Liver (tissue), 9 donors: ENCODE data around the gene PGR. TPM values are rescaled to one million over a fixed set of nuclear protein-coding genes. Genes with fewer than 3 reads are reported as not detected.

ENCODE experiments used
- DNase-seq: peaks from one replicate; pipeline ENCODE4 v3.0.0-alpha.2; 2017; ENCODE audit warnings: low spot score
- H3K27ac ChIP-seq, 2 donors: one replicate each; pipeline ENCODE4 v1.7.0; 2013; ENCODE audit warnings: inconsistent platforms in 2 of 2, low read length in 2 of 2, control low read depth in 1 of 2, low read depth in 1 of 2, mild to moderate bottlenecking in 1 of 2
- H3K27me3 ChIP-seq, 4 donors: one replicate each; pipeline versions ENCODE4 v1.6.1 to v1.7.0; 2013; ENCODE audit warnings: low read length in 3 of 4, inconsistent platforms in 1 of 4, mild to moderate bottlenecking in 1 of 4, moderate library complexity in 1 of 4; ENCODE audit not compliant: control insufficient read depth in 4 of 4, insufficient read depth in 4 of 4
- H3K36me3 ChIP-seq, 4 donors: one replicate each; pipeline versions ENCODE4 v1.6.1 to v1.7.0; 2013; ENCODE audit warnings: low read length in 3 of 4, mild to moderate bottlenecking in 3 of 4, low read depth in 1 of 4, moderate library complexity in 1 of 4; ENCODE audit not compliant: control insufficient read depth in 4 of 4, insufficient read depth in 3 of 4
- H3K4me1 ChIP-seq, 4 donors: one replicate each; pipeline versions ENCODE4 v1.6.1 to v1.7.0; 2013; ENCODE audit warnings: low read length in 3 of 4, mild to moderate bottlenecking in 3 of 4, moderate library complexity in 1 of 4; ENCODE audit not compliant: control insufficient read depth in 4 of 4, insufficient read depth in 4 of 4
- H3K4me3 ChIP-seq, 3 donors: one replicate each; pipeline versions ENCODE4 v1.6.1 to v1.7.0; 2013; ENCODE audit warnings: low read length in 3 of 3, control low read depth in 1 of 3, low read depth in 1 of 3, mild to moderate bottlenecking in 1 of 3
- H3K9ac ChIP-seq, 2 donors: one replicate each; pipeline ENCODE4 v1.7.0; 2013; ENCODE audit warnings: low read length in 2 of 2, mild to moderate bottlenecking in 2 of 2, moderate library complexity in 2 of 2, control low read depth in 1 of 2, low read depth in 1 of 2
- H3K9me3 ChIP-seq, 4 donors: one replicate each; pipeline versions ENCODE4 v1.6.1 to v1.7.0; 2013; ENCODE audit warnings: low read length in 3 of 4; ENCODE audit not compliant: control insufficient read depth in 4 of 4
- EGR1 ChIP-seq, 2 donors: IDR thresholded peaks; 2 replicates each; pipeline ENCODE4 v1.6.1; 2016 to 2018; ENCODE audit warnings: antibody characterized with exemption in 2 of 2, low read depth in 2 of 2
- FOXA2 ChIP-seq: IDR thresholded peaks from 2 replicates; pipeline ENCODE4 v1.6.1; 2016; ENCODE audit warnings: antibody characterized with exemption
- GABPA ChIP-seq, 2 donors: IDR thresholded peaks in 1 of 2; conservative IDR thresholded peaks in 1 of 2; 2 replicates each; pipeline ENCODE4 v1.6.1; 2016; ENCODE audit warnings: antibody characterized with exemption in 2 of 2, mild to moderate bottlenecking in 1 of 2, moderate library complexity in 1 of 2
- HNF4A ChIP-seq, 2 donors: conservative IDR thresholded peaks; 2 replicates each; pipeline ENCODE4 v1.6.1; 2016; ENCODE audit warnings: antibody characterized with exemption in 2 of 2, mild to moderate bottlenecking in 2 of 2
- HNF4G ChIP-seq: IDR thresholded peaks from 2 replicates; pipeline ENCODE4 v1.6.1; 2016; ENCODE audit warnings: antibody characterized with exemption
- JUND ChIP-seq, 2 donors: IDR thresholded peaks; 2 replicates each; pipeline ENCODE4 v1.6.1; 2016; ENCODE audit warnings: antibody characterized with exemption in 2 of 2
- MAX ChIP-seq: IDR thresholded peaks from 2 replicates; pipeline ENCODE4 v1.6.1; 2016; ENCODE audit warnings: antibody characterized with exemption
- NR2F2 ChIP-seq: IDR thresholded peaks from 2 replicates; pipeline ENCODE4 v1.6.1; 2016; ENCODE audit warnings: antibody characterized with exemption
- RAD21 ChIP-seq, 2 donors: IDR thresholded peaks; 2 replicates each; pipeline ENCODE4 v1.6.1; 2016; ENCODE audit warnings: antibody characterized with exemption in 2 of 2, mild to moderate bottlenecking in 2 of 2
- REST ChIP-seq: IDR thresholded peaks from 2 replicates; pipeline ENCODE4 v1.6.1; 2016; ENCODE audit warnings: antibody characterized with exemption, mild to moderate bottlenecking
- RXRA ChIP-seq, 2 donors: IDR thresholded peaks; 2 replicates each; pipeline ENCODE4 v1.6.1; 2017 to 2018; ENCODE audit warnings: antibody characterized with exemption in 2 of 2, mild to moderate bottlenecking in 1 of 2
- SP1 ChIP-seq: IDR thresholded peaks from 2 replicates; pipeline ENCODE4 v1.6.1; 2018; ENCODE audit warnings: antibody characterized with exemption, mild to moderate bottlenecking
- TAF1 ChIP-seq: conservative IDR thresholded peaks from 2 replicates; pipeline ENCODE4 v1.6.1; 2016; ENCODE audit warnings: antibody characterized with exemption, mild to moderate bottlenecking
- YY1 ChIP-seq: IDR thresholded peaks from 2 replicates; pipeline ENCODE4 v1.6.1; 2016; ENCODE audit warnings: antibody characterized with exemption, mild to moderate bottlenecking
- WGBS: extraction: QIAGEN DNeasy Blood & Tissue Kit; methylation state at CpG from one replicate; pipeline ENCODE4 v1.1.7; 2013; 5-methylcytosine and 5-hydroxymethylcytosine counted together
- polyA plus RNA-seq, 2 donors: library from polyadenylated mRNA; stranded (reverse) in 1 of 2; unstranded in 1 of 2; fragments of 200-250 nt in 1 of 2; fragments of >200 nt in 1 of 2; fragmentation: Nextera tagmentation in 1 of 2; extraction: Ambion mirVana in 1 of 2; gene quantifications; one replicate each; pipeline versions ENCODE4 v1.2.1 to v1.2.3, GENCODE V29; 2013 to 2015
- total RNA-seq, 2 donors: library from RNA; depleted of rRNA; stranded (reverse); fragments of >200 nt; gene quantifications; one replicate each; pipeline ENCODE4 v1.2.3, GENCODE V29; 2014
- TF ChIP-seq, protein P1 (sequence below): IDR thresholded peaks from 2 replicates; pipeline ENCODE4 v1.6.1; 2016; ENCODE audit warnings: antibody characterized with exemption
- TF ChIP-seq, protein P2 (sequence below): fragments of 150-350 bp; IDR thresholded peaks from 2 replicates; pipeline ENCODE4 v1.5.1; 2017; ENCODE audit warnings: improper control_type of control experiment, low read depth, low read length; ENCODE audit not compliant: missing input control
- donor health status: healthy.
- donor health status: healthy.
- donor health status: healthy.
- donor health status: healthy.
- donor health status: healthy.

PGR gene
- total and polyA plus RNA-seq, 4 donors: 0.04 to 0.17 (median 0.16) TPM; not detected in 1

GRCh38 chr11:101051677-101052076, 77.9 kb downstream of the PGR start (continued):
- TF ChIP-seq, protein P1, sequence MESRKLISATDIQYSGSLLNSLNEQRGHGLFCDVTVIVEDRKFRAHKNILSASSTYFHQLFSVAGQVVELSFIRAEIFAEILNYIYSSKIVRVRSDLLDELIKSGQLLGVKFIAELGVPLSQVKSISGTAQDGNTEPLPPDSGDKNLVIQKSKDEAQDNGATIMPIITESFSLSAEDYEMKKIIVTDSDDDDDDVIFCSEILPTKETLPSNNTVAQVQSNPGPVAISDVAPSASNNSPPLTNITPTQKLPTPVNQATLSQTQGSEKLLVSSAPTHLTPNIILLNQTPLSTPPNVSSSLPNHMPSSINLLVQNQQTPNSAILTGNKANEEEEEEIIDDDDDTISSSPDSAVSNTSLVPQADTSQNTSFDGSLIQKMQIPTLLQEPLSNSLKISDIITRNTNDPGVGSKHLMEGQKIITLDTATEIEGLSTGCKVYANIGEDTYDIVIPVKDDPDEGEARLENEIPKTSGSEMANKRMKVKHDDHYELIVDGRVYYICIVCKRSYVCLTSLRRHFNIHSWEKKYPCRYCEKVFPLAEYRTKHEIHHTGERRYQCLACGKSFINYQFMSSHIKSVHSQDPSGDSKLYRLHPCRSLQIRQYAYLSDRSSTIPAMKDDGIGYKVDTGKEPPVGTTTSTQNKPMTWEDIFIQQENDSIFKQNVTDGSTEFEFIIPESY: no peak
- TF ChIP-seq HNF4A (conservative IDR thresholded peaks at IDR 0.05) (no peak), EGR1 (IDR thresholded peaks at IDR 0.05; ENCODE audit: low read depth in 2 of 2) (no peak), GABPA (IDR thresholded peaks at IDR 0.05 in 1 of 2, conservative IDR thresholded peaks at IDR 0.05 in 1 of 2) (no peak), NR2F2 (no peak), RXRA (IDR thresholded peaks at IDR 0.05) (no peak)
- TF ChIP-seq, protein P2, sequence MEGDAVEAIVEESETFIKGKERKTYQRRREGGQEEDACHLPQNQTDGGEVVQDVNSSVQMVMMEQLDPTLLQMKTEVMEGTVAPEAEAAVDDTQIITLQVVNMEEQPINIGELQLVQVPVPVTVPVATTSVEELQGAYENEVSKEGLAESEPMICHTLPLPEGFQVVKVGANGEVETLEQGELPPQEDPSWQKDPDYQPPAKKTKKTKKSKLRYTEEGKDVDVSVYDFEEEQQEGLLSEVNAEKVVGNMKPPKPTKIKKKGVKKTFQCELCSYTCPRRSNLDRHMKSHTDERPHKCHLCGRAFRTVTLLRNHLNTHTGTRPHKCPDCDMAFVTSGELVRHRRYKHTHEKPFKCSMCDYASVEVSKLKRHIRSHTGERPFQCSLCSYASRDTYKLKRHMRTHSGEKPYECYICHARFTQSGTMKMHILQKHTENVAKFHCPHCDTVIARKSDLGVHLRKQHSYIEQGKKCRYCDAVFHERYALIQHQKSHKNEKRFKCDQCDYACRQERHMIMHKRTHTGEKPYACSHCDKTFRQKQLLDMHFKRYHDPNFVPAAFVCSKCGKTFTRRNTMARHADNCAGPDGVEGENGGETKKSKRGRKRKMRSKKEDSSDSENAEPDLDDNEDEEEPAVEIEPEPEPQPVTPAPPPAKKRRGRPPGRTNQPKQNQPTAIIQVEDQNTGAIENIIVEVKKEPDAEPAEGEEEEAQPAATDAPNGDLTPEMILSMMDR: no peak

DNA sequence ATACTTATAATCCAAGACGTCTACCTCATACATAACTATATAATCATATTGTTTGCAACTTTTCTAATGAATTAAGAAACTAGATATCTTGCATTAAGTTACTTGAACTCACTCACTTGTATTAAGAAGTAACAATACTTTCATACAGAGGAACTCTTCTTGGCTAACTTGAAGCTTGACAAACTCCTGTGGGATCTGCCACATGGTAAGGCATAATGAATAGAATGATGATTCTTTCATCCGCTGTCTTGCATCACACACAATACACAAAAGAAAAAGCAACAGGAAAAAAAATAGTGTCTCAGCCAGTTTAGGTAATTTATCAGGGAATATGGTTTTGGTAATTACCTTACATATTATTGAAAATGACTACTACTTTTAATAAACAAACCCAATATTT, 79.8 kb downstream of the PGR start:
- no peak for TF ChIP-seq SP1
- no peak for TF ChIP-seq HNF4A (conservative IDR thresholded peaks at IDR 0.05)
- no peak for TF ChIP-seq RAD21 (IDR thresholded peaks at IDR 0.05)
- TF ChIP-seq GABPA (IDR thresholded peaks at IDR 0.05 in 1 of 2, conservative IDR thresholded peaks at IDR 0.05 in 1 of 2): no peak
- no peak for TF ChIP-seq FOXA2
- TF ChIP-seq MAX: no peak
- no peak for TF ChIP-seq TAF1
- TF ChIP-seq, protein P1: no peak
- TF ChIP-seq REST: no peak
- TF ChIP-seq, protein P2: no peak
- TF ChIP-seq NR2F2: no peak
- TF ChIP-seq JUND (IDR thresholded peaks at IDR 0.05): no peak
- TF ChIP-seq HNF4G: no peak
- no peak for TF ChIP-seq YY1
- no peak for TF ChIP-seq RXRA (IDR thresholded peaks at IDR 0.05)
- 69% methylated on average over 2 of the region's 2 CpGs for WGBS

More for the DNA sequence above, 79.8 kb downstream of the PGR start:
- DNase-seq: no peak
- Histone ChIP-seq H3K27ac (no peak overlapping the region), H3K4me1 (no peaks in the 10 kb centered on the region), H3K9ac (no peak overlapping the region), H3K27me3 (no peaks in the 10 kb centered on the region), H3K36me3 (no peaks in the 10 kb centered on the region), H3K4me3 (no peak overlapping the region), H3K9me3 (no peaks in the 10 kb centered on the region)
